IMR-90 (cell line): ENCODE measurements around the gene GABPB2. TPM values are rescaled to one million over a fixed set of nuclear protein-coding genes. Genes with fewer than 3 reads are reported as not detected.

Source experiments
- ATAC-seq: fragments of 200-7000 bp; cut with Tn5 transposase; 2 replicates; pipeline ENCODE4 v1.9.1; 2020; ENCODE audit warnings: low read depth, mild to moderate bottlenecking, moderate library complexity
- BruUV-seq: library from RNA; stranded (reverse); fragments of 400-500 nt; replicated peaks from 2 replicates; lab custom pipeline; 2021; lab: Mats Ljungman, UMichigan
- CTCF ChIA-PET: fragments of 300-600 bp; formaldehyde crosslinking; extraction: SDS; loops from one replicate; lab custom pipeline; 2021; ENCODE audit warnings: antibody characterized with exemption; lab: Yijun Ruan, JAX
- POLR2A ChIA-PET: fragments of 300-600 bp; sonication (Branson Sonifier 250); formaldehyde crosslinking; loops from one replicate; lab custom pipeline; 2022; ENCODE audit warnings: antibody characterized with exemption; ENCODE audit not compliant: unreplicated experiment; lab: Charles Lee
- DNase-seq: peaks from one replicate; pipeline ENCODE4 v3.0.0; 2013
- H2AFZ ChIP-seq: replicated peaks from 2 replicates; pipeline ENCODE3; 2013; ENCODE audit warnings: low read length, mild to moderate bottlenecking; ENCODE audit not compliant: poor library complexity
- H2AK5ac ChIP-seq: 2 replicates; pipeline ENCODE4 v1.6.1; 2013; ENCODE audit warnings: low read depth, low read length, inconsistent platforms
- H2AK9ac ChIP-seq: replicated peaks from 2 replicates; pipeline ENCODE3; 2013; ENCODE audit warnings: mild to moderate bottlenecking, low read depth, low read length, moderate library complexity; ENCODE audit not compliant: poor library complexity
- H2BK120ac ChIP-seq: 2 replicates; pipeline ENCODE4 v1.6.1; 2013; ENCODE audit warnings: low read depth, low read length, inconsistent platforms
- H2BK15ac ChIP-seq: 3 replicates; pipeline ENCODE4 v1.6.1; 2013; ENCODE audit warnings: low read depth, low read length, inconsistent platforms
- H2BK20ac ChIP-seq: 2 replicates; pipeline ENCODE4 v1.6.1; 2013; ENCODE audit warnings: low read depth, mild to moderate bottlenecking, inconsistent platforms, low read length, moderate library complexity
- H2BK5ac ChIP-seq: 2 replicates; pipeline ENCODE4 v1.6.1; 2013; ENCODE audit warnings: mild to moderate bottlenecking, low read depth, low read length, inconsistent platforms; ENCODE audit not compliant: poor library complexity, severe bottlenecking
- H3K14ac ChIP-seq: replicated peaks from 2 replicates; pipeline ENCODE4 v1.6.1; 2013; ENCODE audit warnings: low read depth, low read length, inconsistent platforms
- H3K18ac ChIP-seq: 2 replicates; pipeline ENCODE4 v1.6.1; 2013; ENCODE audit warnings: low read depth, low read length, control low read depth
- H3K23ac ChIP-seq: 2 replicates; pipeline ENCODE4 v1.6.1; 2013; ENCODE audit warnings: low read depth, low read length, inconsistent platforms
- H3K27ac ChIP-seq: 2 replicates; pipeline ENCODE4 v1.5.1; 2013; ENCODE audit warnings: mild to moderate bottlenecking, control low read depth, low read length; ENCODE audit not compliant: insufficient read depth
- H3K27me3 ChIP-seq: 2 replicates; pipeline ENCODE4 v1.6.1; 2013; ENCODE audit warnings: low read length; ENCODE audit not compliant: control insufficient read depth, insufficient read depth
- H3K36me3 ChIP-seq: 2 replicates; pipeline ENCODE4 v1.6.1; 2013; ENCODE audit warnings: low read length, mixed read lengths; ENCODE audit not compliant: control insufficient read depth, insufficient read depth
- H3K4ac ChIP-seq: 2 replicates; pipeline ENCODE4 v1.6.1; 2013; ENCODE audit warnings: low read depth, low read length, inconsistent platforms
- H3K4me1 ChIP-seq: 2 replicates; pipeline ENCODE4 v1.6.1; 2013; ENCODE audit warnings: low read length, mixed read lengths; ENCODE audit not compliant: control insufficient read depth, insufficient read depth
- H3K4me2 ChIP-seq: 2 replicates; pipeline ENCODE4 v1.6.1; 2013; ENCODE audit warnings: low read depth, mild to moderate bottlenecking, control low read depth, low read length, moderate library complexity
- H3K4me3 ChIP-seq: 2 replicates; pipeline ENCODE4 v1.5.1; 2013; ENCODE audit warnings: low read depth, mild to moderate bottlenecking, control low read depth, low read length, moderate library complexity; ENCODE audit not compliant: insufficient read depth
- H3K56ac ChIP-seq: 2 replicates; pipeline ENCODE4 v1.6.1; 2013; ENCODE audit warnings: low read length, inconsistent platforms; ENCODE audit not compliant: insufficient read depth; ENCODE audit errors: extremely low read depth
- H3K79me1 ChIP-seq, 2 experiments: 2 replicates each; pipeline ENCODE4 v1.6.1; 2013; ENCODE audit warnings: low read length in 2 of 2, inconsistent platforms in 1 of 2, low read depth in 1 of 2
- H3K9ac ChIP-seq: 2 replicates; pipeline ENCODE4 v1.6.1; 2013; ENCODE audit warnings: low read depth, low read length, control low read depth
- H3K9me1 ChIP-seq: 2 replicates; pipeline ENCODE4 v1.6.1; 2013; ENCODE audit warnings: low read length, inconsistent platforms; ENCODE audit not compliant: insufficient read depth
- H3K9me3 ChIP-seq: 2 replicates; pipeline ENCODE4 v1.6.1; 2013; ENCODE audit warnings: low read length; ENCODE audit not compliant: control insufficient read depth, insufficient read depth
- H4K20me1 ChIP-seq: 2 replicates; pipeline ENCODE4 v1.6.1; 2013; ENCODE audit warnings: low read length, inconsistent platforms; ENCODE audit not compliant: insufficient read depth
- H4K5ac ChIP-seq: 2 replicates; pipeline ENCODE4 v1.6.1; 2013; ENCODE audit warnings: mild to moderate bottlenecking, low read depth, low read length, control low read depth
- H4K8ac ChIP-seq, 2 experiments: 2 replicates each; pipeline ENCODE4 v1.6.1; 2013; ENCODE audit warnings: low read depth in 2 of 2, low read length in 2 of 2, control low read depth in 1 of 2, inconsistent platforms in 1 of 2
- H4K91ac ChIP-seq: 2 replicates; pipeline ENCODE4 v1.6.1; 2013; ENCODE audit warnings: low read depth, low read length, inconsistent platforms; ENCODE audit not compliant: insufficient read depth
- BHLHE40 ChIP-seq: fragments of 150-350 bp; IDR thresholded peaks from 2 replicates; pipeline ENCODE4 v1.6.1; 2016; ENCODE audit warnings: mild to moderate bottlenecking, low read depth, low read length
- CEBPB ChIP-seq: IDR thresholded peaks from 2 replicates; pipeline ENCODE4 v1.6.1; 2012; ENCODE audit warnings: low read depth, low read length, improper control_type of control experiment
- CHD1 ChIP-seq: IDR thresholded peaks from 2 replicates; pipeline ENCODE4 v1.6.1; 2012; ENCODE audit warnings: low read depth, low read length, improper control_type of control experiment
- CTCF ChIP-seq: conservative IDR thresholded peaks from 2 replicates; pipeline ENCODE4 v1.5.1; 2012; ENCODE audit warnings: mild to moderate bottlenecking, low read depth, low read length, improper control_type of control experiment
- ELK1 ChIP-seq: fragments of 150-350 bp; IDR thresholded peaks from 2 replicates; pipeline ENCODE4 v1.6.1; 2016; ENCODE audit warnings: low read depth, mild to moderate bottlenecking, low read length, moderate library complexity, borderline replicate concordance
- FOS ChIP-seq: fragments of 150-350 bp; IDR thresholded peaks from 2 replicates; pipeline ENCODE4 v1.6.1; 2016; ENCODE audit warnings: low read depth, low read length
- MAFK ChIP-seq: IDR thresholded peaks from 2 replicates; pipeline ENCODE4 v1.6.1; 2012; ENCODE audit warnings: low read depth, low read length, improper control_type of control experiment
- MAZ ChIP-seq: IDR thresholded peaks from 2 replicates; pipeline ENCODE4 v1.6.1; 2012; ENCODE audit warnings: low read depth, mild to moderate bottlenecking, low read length, improper control_type of control experiment, moderate library complexity, borderline replicate concordance
- MXI1 ChIP-seq: IDR thresholded peaks from 2 replicates; pipeline ENCODE4 v1.6.1; 2012; ENCODE audit warnings: low read depth, mild to moderate bottlenecking, low read length, moderate library complexity, borderline replicate concordance
- RCOR1 ChIP-seq: IDR thresholded peaks from 2 replicates; pipeline ENCODE4 v1.6.1; 2012; ENCODE audit warnings: mild to moderate bottlenecking, low read length, improper control_type of control experiment; ENCODE audit not compliant: insufficient replicate concordance
- RFX5 ChIP-seq: IDR thresholded peaks from 2 replicates; pipeline ENCODE4 v1.8.0; 2012; ENCODE audit warnings: low read depth, mild to moderate bottlenecking, low read length, moderate library complexity
- SMC3 ChIP-seq: fragments of 150-350 bp; IDR thresholded peaks from 2 replicates; pipeline ENCODE4 v1.6.1; 2016; ENCODE audit warnings: low read depth, mild to moderate bottlenecking, antibody characterized with exemption, low read length, moderate library complexity
- WGBS, 2 experiments: methylation state at CpG; one replicate each; pipeline versions ENCODE4 v1.1.5 to v1.1.7; 2013; ENCODE audit warnings: missing lambda C conversion rate in 2 of 2; ENCODE audit not compliant: insufficient read length in 1 of 2; ENCODE audit errors: extremely low coverage in 2 of 2; 5-methylcytosine and 5-hydroxymethylcytosine counted together
- dilution Hi-C: fragments of 300-500 bp; cut with HindIII; formaldehyde crosslinking; loops from one replicate; pipeline ENCODE4 v1.14.3; 2018; ENCODE audit warnings: low sequenced_read_pairs; ENCODE audit not compliant: unreplicated experiment
- in situ Hi-C: fragments of 300-500 bp; cut with MboI; formaldehyde crosslinking; loops from 3 replicates; pipeline ENCODE4 v1.14.3; 2019; ENCODE audit warnings: low sequenced_read_pairs, inconsistent platforms, mixed read lengths
- intact Hi-C: fragments of 100-400 bp; cut with micrococcal nuclease; formaldehyde crosslinking; loops from 2 replicates; pipeline ENCODE4 v1.10.0; 2022
- polyA plus RNA-seq, 3 experiments: library from polyadenylated mRNA; depleted of rRNA; stranded (reverse); fragments of >200 nt; gene quantifications; 2 replicates each; pipeline ENCODE4 v1.2.3, GENCODE V29; 2012; ENCODE audit warnings: low replicate concordance in 1 of 3
- total RNA-seq: library from RNA; depleted of rRNA; stranded (reverse); fragments of >200 nt; gene quantifications from 2 replicates; pipeline ENCODE4 v1.2.3, GENCODE V29; 2012

The GABPB2 gene
- total and polyA plus RNA-seq, 2 of the 4 experiments (the other 2 are of a cell fraction) = 7.5 to 12.9 TPM

- CTCF ChIA-PET = interaction anchor here (0.6 kb wide), 1 partner anchor 146 kb away, joined by 4 read pairs; no protein-coding TSS in a partner anchor
- no peak overlapping the region for H2BK15ac ChIP-seq
- no peaks in the 10 kb centered on the region for H3K79me1 ChIP-seq
- no peak overlapping the region for H2BK5ac ChIP-seq
- H3K4me3 ChIP-seq = no peak overlapping the region
- no peak overlapping the region for H2BK120ac ChIP-seq
- peaks cover 29% of the 10 kb centered on the region for H3K36me3 ChIP-seq
- no peak overlapping the region for H4K8ac ChIP-seq
- no CpG with 5 or more reads among the region's 8 CpGs for WGBS, 2 experiments
- H2BK20ac ChIP-seq = no peak overlapping the region
- ATAC-seq = no peak
- H3K14ac ChIP-seq = no peak overlapping the region
- H4K20me1 ChIP-seq = no peaks in the 10 kb centered on the region
- H2AK5ac ChIP-seq = no peak overlapping the region
- dilution Hi-C loops (no loop called here), intact Hi-C loops (no loop called here), in situ Hi-C loops (loop anchor here (10.0 kb wide), 1 partner anchor 57 kb away; the partner anchor contains the start of gene CERS2)
- BruUV-seq = no TSS peak
- H4K5ac ChIP-seq = no peak overlapping the region
- H3K23ac ChIP-seq = no peak overlapping the region
- H3K4ac ChIP-seq = no peak overlapping the region
- H3K27me3 ChIP-seq = no peaks in the 10 kb centered on the region
- H4K91ac ChIP-seq = no peak overlapping the region
- no peaks in the 10 kb centered on the region for H3K9me3 ChIP-seq
- H2AFZ ChIP-seq = no peak overlapping the region
- TF ChIP-seq MAFK = no peak
- TF ChIP-seq SMC3 = no peak
- no peak for TF ChIP-seq BHLHE40
- TF ChIP-seq FOS = no peak
- TF ChIP-seq MXI1 = no peak
- no peak for TF ChIP-seq RCOR1
- TF ChIP-seq ELK1 = no peak
- no peak for TF ChIP-seq CEBPB
- TF ChIP-seq RFX5 = no peak
- no peak for TF ChIP-seq CHD1
- no peak for TF ChIP-seq CTCF
- no peak for TF ChIP-seq MAZ
- no peaks in the 10 kb centered on the region for H3K4me1 ChIP-seq
- no peak for DNase-seq
- H3K9ac ChIP-seq = no peak overlapping the region
- POLR2A ChIA-PET = no interaction called here
- H3K9me1 ChIP-seq = no peaks in the 10 kb centered on the region
- H3K4me2 ChIP-seq = no peak overlapping the region
- H3K18ac ChIP-seq = no peak overlapping the region
- H3K56ac ChIP-seq = no peak overlapping the region
- H2AK9ac ChIP-seq = no peak overlapping the region
- no peak overlapping the region for H3K27ac ChIP-seq
Measured at GRCh38 chr1:151032164-151032563, 38.4 kb upstream of the GABPB2 start.
